NCI-H2171 (cell line): Measurements from ENCODE around the gene PIK3CB.
"Not testable (repeated sequence)": the region's sequence is repeated elsewhere in the genome, so short reads cannot be mapped to it uniquely, and the experiment has no call there.

Experiments
- DNase-seq: peaks from one replicate; lab custom pipeline; 2025; lab: John Stamatoyannopoulos, UW

PIK3CB gene

GRCh38 chr3:138680974-138681373 lies 153.8 kb downstream of the PIK3CB start:
- not testable (repeated sequence) for DNase-seq

GRCh38 chr3:138678874-138679392 lies 155.8 kb downstream of the PIK3CB start:
- DNase-seq, result no peak

GRCh38 chr3:138678086-138678485 lies 156.6 kb downstream of the PIK3CB start:
- no peak for DNase-seq

GRCh38 chr3:138675393-138675792 lies 159.3 kb downstream of the PIK3CB start:
- DNase-seq, result no peak

GRCh38 chr3:138673641-138674530 lies 160.8 kb downstream of the PIK3CB start:
- DNase-seq, result no peak

GRCh38 chr3:138670407-138670806 lies 164.3 kb downstream of the PIK3CB start:
- DNase-seq, result no peak

- DNase-seq, result no peak
These were observed 166.6 kb downstream of the PIK3CB start for GRCh38 chr3:138668107-138668506.

GRCh38 chr3:138657508-138657907 lies 177.2 kb downstream of the PIK3CB start:
- DNase-seq, result no peak

- no peak for DNase-seq
These were observed 181.2 kb downstream of the PIK3CB start for GRCh38 chr3:138653567-138653966.

GRCh38 chr3:138649134-138649533 lies 185.6 kb downstream of the PIK3CB start:
- no peak for DNase-seq

- DNase-seq, result no peak
These were observed 188.2 kb downstream of the PIK3CB start for GRCh38 chr3:138646513-138646912.

GRCh38 chr3:138646008-138646407 lies 188.7 kb downstream of the PIK3CB start:
- DNase-seq, result no peak

- no peak for DNase-seq
These were observed 191.8 kb downstream of the PIK3CB start for GRCh38 chr3:138642927-138643253.

- no peak for DNase-seq
These were observed 192.4 kb downstream of the PIK3CB start for GRCh38 chr3:138642226-138642926.

- DNase-seq, result no peak
These were observed 194.2 kb downstream of the PIK3CB start for GRCh38 chr3:138640537-138640936.

GRCh38 chr3:138638641-138639040 lies 196.1 kb downstream of the PIK3CB start:
- DNase-seq, result no peak

- no peak for DNase-seq
These were observed 205.2 kb downstream of the PIK3CB start for GRCh38 chr3:138629526-138629925.

GRCh38 chr3:138625707-138626365 lies 208.9 kb downstream of the PIK3CB start:
- DNase-seq, result no peak

- no peak for DNase-seq
These were observed 210.2 kb downstream of the PIK3CB start for GRCh38 chr3:138624518-138624917.

GRCh38 chr3:138620431-138620830 lies 214.3 kb downstream of the PIK3CB start:
- DNase-seq, result no peak

- DNase-seq, result no peak
These were observed 219.3 kb downstream of the PIK3CB start for GRCh38 chr3:138615462-138615861.

GRCh38 chr3:138609898-138610266 lies 224.8 kb downstream of the PIK3CB start:
- no peak for DNase-seq
